Neural crest cell (in vitro differentiated cells): ENCODE data around the gene RHEB. TPM values are rescaled to one million over a fixed set of nuclear protein-coding genes. Genes with fewer than 3 reads are reported as not detected.
"Not testable (repeated sequence)": the region's sequence is repeated elsewhere in the genome, so short reads cannot be mapped to it uniquely, and the experiment has no call there.

ENCODE experiments used
- DNase-seq: peaks from one replicate; pipeline ENCODE4 v3.0.0; 2021; ENCODE audit warnings: low read depth, mixed read lengths, low spot score
- H3K27ac Mint-ChIP-seq: one replicate; pipeline ENCODE4 v1.8.0; 2021; ENCODE audit warnings: mild to moderate bottlenecking, mixed read lengths; ENCODE audit not compliant: unreplicated experiment
- H3K27me3 Mint-ChIP-seq: 2 replicates; pipeline ENCODE4 v1.8.0; 2021; ENCODE audit warnings: low read depth, mild to moderate bottlenecking, mixed read lengths
- H3K36me3 Mint-ChIP-seq: 2 replicates; pipeline ENCODE4 v1.8.0; 2021; ENCODE audit warnings: low read depth, mild to moderate bottlenecking, mixed read lengths
- H3K4me1 Mint-ChIP-seq: 2 replicates; pipeline ENCODE4 v1.8.0; 2021; ENCODE audit warnings: mixed read lengths
- H3K4me3 Mint-ChIP-seq: one replicate; pipeline ENCODE4 v1.8.0; 2021; ENCODE audit warnings: mild to moderate bottlenecking, mixed read lengths
- H3K9me3 Mint-ChIP-seq: 2 replicates; pipeline ENCODE4 v1.8.0; 2021; ENCODE audit warnings: mixed read lengths
- CTCF ChIP-seq: fragments of 200-600 bp; sonication (generic); conservative IDR thresholded peaks from 2 replicates; pipeline ENCODE4 v1.5.0; 2021; ENCODE audit warnings: antibody characterized with exemption, mild to moderate bottlenecking
- total RNA-seq: library from RNA; stranded (reverse); gene quantifications from 2 replicates; pipeline ENCODE4 v1.2.1, GENCODE V29; 2021

Gene RHEB
- total RNA-seq, 1 donor from 2014 or later, result 92.9 TPM

- Mint-ChIP-seq H3K27ac (no peak overlapping the region), H3K27me3 (peaks cover 2% of the 10 kb centered on the region), H3K36me3 (peaks cover 15% of the 10 kb centered on the region), H3K4me3 (no peak overlapping the region), H3K4me1 (no peaks in the 10 kb centered on the region), H3K9me3 (peaks cover 24% of the 10 kb centered on the region)
- DNase-seq, result no peak
- no peak for TF ChIP-seq CTCF
Observed at GRCh38 chr7:151529842-151530241, 10.1 kb upstream of the RHEB start.

GRCh38 chr7:151524845-151525244 is 5.2 kb upstream of the RHEB start:
- no peak for TF ChIP-seq CTCF
- no peak for DNase-seq
- peaks cover 12% of the 10 kb centered on the region for H3K9me3 Mint-ChIP-seq
- H3K4me3 Mint-ChIP-seq, result no peak overlapping the region
- no peak overlapping the region for H3K27ac Mint-ChIP-seq
- peaks cover 4% of the 10 kb centered on the region for H3K4me1 Mint-ChIP-seq
- H3K27me3 Mint-ChIP-seq, result peaks cover 2% of the 10 kb centered on the region
- H3K36me3 Mint-ChIP-seq, result peaks cover 3% of the 10 kb centered on the region

- DNase-seq, result no peak
- Mint-ChIP-seq H3K4me3 (no peak overlapping the region), H3K27me3 (peaks cover 2% of the 10 kb centered on the region), H3K27ac (no peak overlapping the region), H3K4me1 (peaks cover 6% of the 10 kb centered on the region), H3K36me3 (peaks cover 5% of the 10 kb centered on the region), H3K9me3 (peaks cover 12% of the 10 kb centered on the region)
- no peak for TF ChIP-seq CTCF
Observed at GRCh38 chr7:151524331-151524730, 4.6 kb upstream of the RHEB start.

GRCh38 chr7:151520419-151521261 is 945 bp upstream of the RHEB start:
- H3K36me3 Mint-ChIP-seq, result peaks cover 7% of the 10 kb centered on the region
- H3K27ac Mint-ChIP-seq, result no peak overlapping the region
- no peaks in the 10 kb centered on the region for H3K27me3 Mint-ChIP-seq
- peak overlapping the region; percentile 69 for H3K4me3 Mint-ChIP-seq
- H3K4me1 Mint-ChIP-seq, result peaks cover 32% of the 10 kb centered on the region
- no peak for DNase-seq
- no peak for TF ChIP-seq CTCF
- peaks cover 2% of the 10 kb centered on the region for H3K9me3 Mint-ChIP-seq

GRCh38 chr7:151518947-151519764 is 539 bp downstream of the RHEB start:
- not testable (repeated sequence) for H3K27me3 Mint-ChIP-seq, H3K9me3 Mint-ChIP-seq
- DNase-seq, result peak; percentile 40
- peak overlapping the region; percentile 95 for H3K27ac Mint-ChIP-seq
- H3K4me3 Mint-ChIP-seq, result peak overlapping the region; percentile 99
- peaks cover 36% of the 10 kb centered on the region for H3K4me1 Mint-ChIP-seq
- H3K36me3 Mint-ChIP-seq, result peaks cover 14% of the 10 kb centered on the region
